NCI-H526 (cell line): ENCODE results near the gene PRUNE2.

Experiments
- DNase-seq, 2 experiments: peaks; one replicate each; lab custom pipeline; 2025; lab: John Stamatoyannopoulos, UW

Gene PRUNE2

DNA sequence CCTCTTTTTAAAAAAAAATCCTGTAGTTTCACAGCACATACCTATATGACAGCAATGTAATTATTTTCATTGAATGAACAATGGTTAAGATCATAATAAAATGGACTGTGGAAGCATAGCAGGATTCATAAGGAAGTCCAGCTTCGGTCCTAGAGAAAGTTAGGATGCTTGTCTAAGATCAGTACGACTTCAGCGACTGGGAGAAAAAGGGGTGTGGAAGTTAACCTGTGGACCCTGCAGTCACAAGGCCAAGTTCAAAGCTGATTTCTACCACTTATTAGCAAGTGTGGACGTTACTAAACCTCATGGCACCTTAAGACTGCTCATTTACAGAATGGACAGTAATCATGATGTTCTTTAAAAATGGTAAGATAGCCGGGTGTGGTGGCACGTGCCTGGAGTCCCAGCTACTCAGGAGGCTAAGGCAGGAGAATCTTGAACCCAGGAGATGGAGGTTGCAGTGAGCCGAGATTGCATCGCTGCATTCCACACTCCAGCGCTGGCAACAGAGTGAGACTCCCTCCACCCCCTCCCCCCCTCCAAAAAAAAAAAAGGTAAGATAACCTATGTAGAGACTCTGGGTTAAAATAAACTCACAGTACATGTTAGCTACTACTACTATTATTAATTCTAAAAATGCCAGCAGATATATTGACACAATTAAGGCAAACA, 213.3 kb downstream of the PRUNE2 start:
- no peak for DNase-seq

DNA sequence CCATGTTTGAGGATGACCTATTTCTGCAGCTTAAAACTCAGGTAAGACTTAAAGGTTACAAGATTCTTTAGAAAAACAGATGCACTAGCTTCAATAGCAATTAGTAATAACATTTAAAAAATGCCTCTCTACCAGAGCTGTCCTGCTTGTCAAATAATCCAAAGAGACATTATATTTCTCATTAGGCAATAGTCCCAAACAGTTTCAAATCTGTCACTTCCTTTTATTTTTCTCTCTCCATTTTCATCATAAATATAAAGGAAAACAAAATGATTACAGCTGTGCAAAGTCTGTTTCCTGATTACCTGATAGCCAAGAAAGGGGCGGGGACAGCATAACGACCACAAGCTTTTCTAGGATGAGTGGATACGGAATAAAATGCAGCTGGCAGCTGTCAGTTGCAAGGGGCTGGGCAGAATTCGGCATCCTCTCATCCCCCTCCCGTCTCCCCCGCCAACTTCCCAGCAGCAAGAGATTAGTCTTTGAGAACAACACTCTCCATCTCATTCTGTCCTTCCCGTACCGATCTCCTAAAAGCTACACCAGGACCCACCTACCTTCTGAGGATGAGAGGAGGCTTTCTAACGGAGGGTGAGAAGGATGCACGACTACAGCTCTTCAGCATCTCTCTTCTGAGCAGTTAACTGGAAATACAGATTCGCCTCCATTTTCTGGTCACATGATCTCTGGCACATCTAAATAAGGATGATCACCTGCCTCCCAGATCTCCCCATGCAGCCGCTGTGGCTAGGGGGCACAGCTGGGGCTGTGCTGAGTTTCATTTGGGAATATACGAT, 214.2 kb downstream of the PRUNE2 start:
- DNase-seq, result peak; percentile 47 to 50

DNA sequence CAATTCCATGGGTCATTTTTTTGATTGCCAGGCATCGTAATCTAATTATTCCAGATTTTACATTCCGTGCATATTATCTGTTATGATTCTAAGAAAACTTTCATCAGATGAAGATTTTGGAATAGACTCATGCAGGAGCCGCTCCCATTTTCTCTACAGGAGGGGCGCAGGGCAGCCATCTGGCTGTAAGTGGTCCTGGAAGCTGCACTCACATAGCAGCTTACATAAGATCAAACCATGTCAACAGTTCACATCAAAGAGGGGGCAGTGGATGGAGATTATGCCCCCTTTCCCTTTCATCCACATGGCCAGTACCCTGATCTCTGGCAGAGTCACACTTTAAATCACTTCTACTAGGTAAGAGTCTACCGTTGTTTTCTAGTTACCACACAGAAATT, 214.9 kb downstream of the PRUNE2 start:
- DNase-seq, result no peak

DNA sequence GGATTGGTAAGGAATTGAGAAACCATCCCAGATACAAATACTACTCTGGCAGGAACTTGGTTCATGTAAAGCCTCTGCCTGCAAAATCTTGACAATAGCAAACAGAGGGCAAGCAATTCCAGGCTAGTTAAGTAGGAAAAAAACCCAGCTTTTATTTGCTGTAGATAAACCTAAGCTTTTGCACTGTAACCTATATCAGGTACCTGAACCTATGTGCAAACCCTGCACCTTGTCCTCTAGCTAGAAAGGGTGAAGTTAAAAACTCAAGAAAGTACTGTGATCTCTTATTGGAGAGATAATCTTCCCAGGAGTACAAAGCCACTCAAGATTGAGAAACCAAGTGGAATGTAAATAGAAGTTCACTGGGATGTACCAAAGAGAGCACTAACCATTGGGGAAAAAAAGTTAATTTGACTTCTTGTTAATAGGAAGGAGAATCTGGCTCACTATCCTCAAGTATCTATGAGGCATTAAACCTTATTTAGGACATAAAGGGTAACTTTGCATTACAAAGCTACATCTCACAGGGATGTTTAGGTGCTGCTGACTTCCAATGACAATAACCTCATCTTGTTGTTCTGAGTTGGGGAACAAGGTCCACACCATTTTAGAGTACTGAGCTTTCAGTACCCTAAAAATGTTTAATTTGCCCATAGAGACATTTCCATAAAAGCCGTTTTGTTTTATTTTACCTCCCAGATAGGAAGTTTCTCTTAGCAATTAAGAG, 215.5 kb downstream of the PRUNE2 start:
- no peak for DNase-seq

DNA sequence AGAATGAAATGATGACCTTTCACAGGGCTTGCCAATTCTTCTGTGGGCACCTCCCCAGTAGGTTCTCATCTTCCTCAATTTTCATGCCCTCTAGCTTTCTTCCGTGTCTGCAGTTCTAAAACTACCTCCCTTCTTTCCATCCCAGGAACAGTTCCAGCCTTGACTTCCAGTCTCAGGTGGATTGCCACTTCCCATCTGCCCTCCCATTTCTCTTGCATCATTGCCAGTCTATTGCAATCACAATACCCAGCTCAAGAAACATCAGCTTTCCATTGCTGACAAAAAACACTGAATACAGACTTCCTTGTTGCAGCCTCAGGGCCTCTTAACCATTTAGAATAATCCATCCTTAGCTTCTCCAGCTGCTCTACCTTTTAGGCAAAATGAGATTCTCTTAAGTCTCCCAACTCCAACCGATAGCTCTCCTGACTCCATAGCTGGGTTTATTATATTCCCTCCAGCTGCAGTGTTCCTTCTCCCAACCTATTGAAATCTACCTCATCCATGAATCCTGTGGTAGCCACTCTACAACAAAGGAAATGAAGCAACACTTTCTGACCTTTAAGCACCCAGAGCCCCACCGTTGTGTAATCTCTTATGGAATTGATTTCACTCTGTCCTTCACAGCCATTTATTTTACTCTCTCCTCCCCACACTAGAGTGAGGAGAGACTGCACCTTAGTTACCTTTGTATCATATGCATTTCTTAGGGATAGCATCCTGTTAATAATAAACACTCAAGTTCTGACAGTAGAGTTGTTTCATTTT, 217.3 kb downstream of the PRUNE2 start:
- no peak for DNase-seq

DNA sequence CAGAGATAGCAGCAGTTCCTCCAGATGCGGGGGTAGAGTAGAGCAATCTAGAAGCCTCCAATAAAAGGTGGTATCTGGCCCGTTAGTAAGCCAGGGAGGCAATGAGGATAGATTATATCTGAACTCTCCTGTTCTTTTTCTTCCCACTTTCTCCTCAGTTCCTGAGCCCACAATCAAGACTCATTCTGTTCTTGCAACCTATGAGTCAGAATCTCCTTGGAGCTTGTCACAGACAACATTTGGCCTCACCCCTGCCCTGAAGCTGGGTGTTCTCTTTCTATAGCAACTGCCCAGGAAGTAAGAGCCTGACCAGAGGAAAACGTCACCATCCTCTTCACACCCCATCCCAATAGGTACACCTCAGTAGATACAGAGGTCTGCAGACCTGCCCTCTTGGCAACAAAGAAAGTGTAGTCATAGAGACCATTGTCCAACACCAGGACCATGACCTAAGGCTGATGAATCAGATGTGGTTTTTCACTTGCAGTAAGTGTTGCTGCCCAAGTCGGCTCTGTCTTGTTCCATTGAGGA, 218.0 kb downstream of the PRUNE2 start:
- no peak for DNase-seq

DNA sequence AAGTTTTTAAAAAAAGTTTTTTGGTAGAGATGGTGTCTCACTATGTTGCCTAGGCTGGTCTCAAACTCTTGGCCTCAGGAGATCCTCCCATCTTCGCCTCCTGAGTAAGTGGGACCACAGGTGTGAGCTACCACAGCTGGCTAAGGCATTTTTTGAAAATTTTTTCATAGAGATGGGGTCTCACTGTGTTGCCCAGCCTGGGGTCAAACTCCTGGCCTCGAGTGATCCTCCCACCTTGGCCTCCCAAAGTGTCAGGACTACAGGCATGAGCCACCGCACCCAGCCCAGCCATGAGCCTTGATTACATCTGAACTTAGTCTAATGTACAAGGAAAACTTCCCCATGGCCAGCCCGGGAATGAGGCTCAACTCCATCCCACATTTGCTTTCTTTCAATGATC, 219.2 kb downstream of the PRUNE2 start:
- no peak for DNase-seq

DNA sequence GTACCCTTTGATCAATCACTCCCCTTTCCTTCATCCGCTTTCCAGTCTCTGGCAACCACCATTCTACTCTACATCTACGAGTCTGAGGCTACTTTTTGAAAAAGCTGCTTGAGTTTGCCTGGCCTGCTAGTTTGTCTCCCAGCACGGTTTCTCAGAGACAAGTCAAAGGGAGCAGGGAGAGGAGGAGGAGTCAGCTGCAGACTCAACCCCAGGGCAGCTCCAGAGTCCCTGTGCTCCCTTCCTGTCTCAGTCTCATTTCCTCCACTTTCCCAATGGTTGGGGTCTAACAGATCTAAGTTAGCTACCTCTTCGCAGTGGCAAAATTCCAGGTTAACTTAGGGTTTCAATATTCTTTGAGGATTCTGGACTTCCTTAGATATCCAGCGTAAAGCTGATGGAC, 221.7 kb downstream of the PRUNE2 start:
- no peak for DNase-seq

DNA sequence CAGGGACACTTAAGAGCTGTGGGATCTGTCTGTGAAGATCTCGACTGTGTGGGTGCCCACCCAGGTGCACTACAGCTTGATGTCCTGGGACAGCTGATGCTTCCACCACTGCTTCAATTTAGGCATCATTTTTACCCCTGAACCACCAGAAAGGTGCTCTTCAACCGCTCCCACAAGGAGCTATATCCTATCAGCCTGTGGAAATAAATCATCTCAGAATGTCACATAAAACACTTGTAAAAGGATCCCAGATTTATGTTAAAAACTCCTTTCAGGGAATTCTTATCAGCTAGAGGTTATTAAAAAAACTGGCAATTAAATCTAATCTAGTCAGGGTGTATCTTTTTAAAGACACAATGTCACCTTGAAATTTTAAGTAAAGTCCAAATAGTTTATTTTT, 224.4 kb downstream of the PRUNE2 start:
- DNase-seq, result no peak

DNA sequence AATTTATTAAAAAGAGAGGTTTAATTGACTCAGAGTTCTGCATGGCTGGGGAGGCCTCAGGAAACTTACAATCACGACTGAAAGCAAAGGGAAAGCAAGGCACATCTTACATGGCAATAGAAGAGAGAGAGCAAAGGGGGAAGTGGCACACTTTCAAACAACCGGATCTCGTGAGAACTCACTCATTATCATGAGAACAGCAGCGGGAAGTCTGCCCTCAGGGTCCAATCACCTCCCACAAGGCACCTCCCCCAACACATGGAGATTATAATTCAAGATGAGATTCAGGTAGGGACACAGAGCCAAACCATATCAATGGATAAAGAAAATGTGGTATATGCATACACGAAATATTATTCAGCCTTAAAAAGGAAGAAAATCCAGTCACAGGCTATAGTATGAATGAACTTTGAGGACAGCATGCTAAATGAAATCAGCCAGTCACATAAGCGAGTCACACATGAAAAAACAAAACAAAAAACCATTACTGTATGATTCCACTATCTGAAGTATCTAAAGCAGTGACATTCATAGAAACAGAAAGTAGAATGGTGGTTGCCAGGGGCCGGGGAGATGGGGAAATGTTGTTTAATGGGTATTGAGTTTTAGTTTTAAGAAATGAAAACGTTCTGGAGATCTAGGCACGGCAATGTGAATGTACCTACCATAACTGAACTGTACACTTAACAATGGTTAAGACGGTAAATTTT, 225.0 kb downstream of the PRUNE2 start:
- no peak for DNase-seq

DNA sequence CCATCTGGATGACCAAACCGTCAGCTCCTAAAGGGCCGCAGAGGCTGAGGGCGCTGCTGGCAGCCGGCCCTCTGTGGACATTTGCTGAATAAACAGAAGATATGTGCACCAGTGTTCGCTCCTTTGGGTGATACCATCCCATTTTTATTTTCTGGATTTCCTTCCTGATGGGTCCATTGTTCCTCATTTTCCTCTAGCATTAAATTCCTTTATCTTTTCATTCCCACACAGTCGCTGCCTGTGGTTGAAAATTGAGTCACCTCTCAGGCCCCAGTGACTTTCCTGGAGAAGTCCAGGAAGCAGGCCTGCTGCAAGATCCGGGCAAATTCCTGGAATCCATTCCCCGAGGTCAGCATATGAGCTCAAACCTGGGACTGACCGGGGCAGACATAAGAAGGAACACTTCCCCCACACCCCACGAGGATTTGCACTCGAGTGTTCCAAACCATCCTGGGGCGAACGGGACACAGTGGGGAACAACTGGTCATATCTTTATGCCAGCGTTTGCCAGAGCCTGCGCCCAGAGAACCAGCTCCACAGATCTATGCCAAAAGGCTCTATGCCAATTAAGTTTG, 228.3 kb downstream of the PRUNE2 start:
- DNase-seq, result peak in 1 of 2 experiments; percentile 19

DNA sequence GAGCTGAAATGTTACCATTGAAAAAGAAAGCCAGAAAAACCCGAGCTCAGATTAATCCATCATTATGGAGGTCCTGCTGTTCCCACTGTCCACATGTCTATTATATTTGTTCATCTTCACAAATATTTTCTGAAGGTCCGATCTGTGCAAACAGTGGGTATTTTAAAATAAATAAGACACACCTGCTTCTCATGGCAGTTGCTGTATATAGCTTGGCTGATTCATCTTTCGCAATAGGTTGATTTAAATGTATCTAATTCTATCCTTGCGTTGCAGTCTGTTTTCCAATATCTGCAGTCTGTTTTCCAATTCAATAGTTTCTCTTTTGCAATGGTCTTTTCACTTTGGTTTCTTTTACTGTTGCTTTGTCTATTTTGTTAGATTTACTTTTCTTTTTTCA, 229.1 kb downstream of the PRUNE2 start:
- peak in 1 of 2 experiments; percentile 25 for DNase-seq

DNA sequence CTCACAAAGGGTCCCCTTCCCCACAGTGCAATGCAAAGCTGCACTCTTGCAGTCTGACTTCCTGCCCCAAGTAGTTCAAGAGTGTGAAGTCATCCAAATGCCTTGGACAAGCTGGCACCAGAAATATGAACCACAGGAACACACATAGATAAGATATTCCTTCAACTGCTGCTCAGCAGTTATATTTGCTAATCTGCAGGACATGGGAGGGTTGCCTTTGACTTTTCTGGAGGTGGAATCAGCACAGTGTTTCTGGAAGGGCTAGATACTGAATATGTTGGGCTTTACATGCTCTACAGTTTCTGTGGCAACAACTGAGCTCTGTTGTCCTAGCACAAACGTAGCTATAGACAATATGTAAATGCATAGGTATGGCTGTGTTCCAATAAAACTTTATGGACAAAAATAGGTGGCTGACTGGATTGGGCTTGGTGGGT, 238.4 kb downstream of the PRUNE2 start:
- no peak for DNase-seq

DNA sequence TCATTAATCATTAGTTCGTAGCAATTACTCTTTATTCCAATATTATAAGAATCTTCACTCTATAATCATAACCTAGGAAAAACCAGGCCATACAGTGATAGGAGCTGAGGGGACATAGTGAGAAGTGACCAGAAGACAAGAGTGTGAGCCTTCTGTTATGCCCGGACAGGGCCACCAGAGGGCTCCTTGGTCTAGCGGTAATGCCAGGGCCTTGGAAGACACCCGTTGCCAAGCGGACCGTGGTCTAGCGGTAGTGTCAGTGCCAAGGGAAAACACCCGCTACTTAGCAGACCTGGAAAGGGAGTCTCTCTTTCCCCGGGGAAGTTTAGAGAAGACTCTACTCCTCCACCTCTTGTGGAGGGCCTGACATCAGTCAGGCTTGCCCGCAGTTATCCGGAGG, 239.9 kb downstream of the PRUNE2 start:
- DNase-seq, result peak in 1 of 2 experiments; percentile 38

DNA sequence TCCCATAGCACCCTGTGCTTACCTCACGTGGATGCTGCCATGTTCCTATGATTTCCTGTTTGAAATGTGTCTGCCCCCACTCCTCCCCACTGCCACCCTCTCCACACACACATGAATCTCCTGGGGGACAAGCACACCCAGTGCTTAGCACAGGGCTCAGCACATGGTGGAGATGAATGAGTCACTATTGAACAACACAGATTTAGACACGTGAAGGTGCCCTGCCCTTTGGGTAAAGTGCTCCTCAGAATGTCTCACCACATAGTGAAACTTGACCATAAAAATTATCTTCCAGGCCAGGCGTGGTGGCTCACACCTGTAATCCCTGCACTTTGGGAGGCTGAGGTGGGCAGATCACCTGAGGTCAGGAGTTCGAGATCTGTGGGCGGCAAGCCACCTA, 240.5 kb downstream of the PRUNE2 start:
- no peak for DNase-seq

DNA sequence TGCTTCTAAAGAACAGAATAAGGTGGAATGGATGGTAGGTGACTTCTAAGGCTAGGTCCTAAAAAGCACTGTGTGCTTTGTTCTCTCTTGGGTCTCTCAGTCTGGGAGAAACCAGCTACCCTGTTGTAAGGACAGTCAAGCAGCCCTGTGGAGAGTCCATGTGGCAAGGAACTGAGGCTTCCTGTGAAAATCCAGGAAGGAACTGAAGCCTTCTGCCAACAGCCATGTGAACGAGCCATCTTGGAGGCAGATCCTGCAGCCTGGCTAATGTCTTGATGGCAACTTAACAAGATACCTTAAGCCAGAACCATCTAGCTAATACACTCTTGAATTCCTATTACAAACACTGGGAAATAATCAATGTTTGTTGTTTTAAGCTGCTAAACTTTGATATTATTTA, 241.8 kb downstream of the PRUNE2 start:
- no peak for DNase-seq

DNA sequence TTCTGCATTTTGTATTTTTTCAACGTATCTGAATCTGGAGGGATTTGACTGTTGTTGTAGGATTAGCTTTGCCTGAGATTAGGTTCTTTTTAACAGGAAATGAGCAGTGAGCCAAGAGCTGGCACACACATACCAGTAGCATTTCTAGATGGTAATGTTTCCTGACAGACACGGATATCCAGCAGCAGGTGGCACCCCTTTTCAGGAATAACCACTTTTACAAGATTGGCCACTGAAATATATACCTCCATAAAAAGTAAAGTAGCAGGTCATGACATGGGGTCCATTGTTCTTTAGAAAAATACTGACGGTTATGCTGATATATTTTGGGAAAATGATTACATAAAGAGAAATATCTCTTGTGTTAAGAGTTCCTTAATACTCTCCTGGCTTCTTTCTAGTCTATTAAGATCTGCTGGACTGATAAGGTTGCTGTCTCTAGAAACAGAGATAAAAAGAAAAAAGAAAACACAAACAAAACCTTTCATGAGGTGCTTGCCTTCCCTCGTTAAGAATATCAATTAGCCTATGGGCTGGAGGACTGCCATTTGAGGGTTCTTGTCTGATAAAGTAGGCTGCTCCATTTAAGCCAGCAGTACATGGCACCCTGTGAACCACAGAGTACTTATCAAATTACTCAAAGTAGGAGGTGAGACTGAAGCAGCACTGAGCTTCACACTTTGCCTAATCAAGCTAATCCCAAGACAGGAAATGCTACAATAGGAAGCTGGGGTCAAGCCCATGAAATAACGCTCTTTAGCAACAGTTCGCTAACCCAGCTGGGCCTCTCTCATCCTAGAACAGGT, 243.2 kb downstream of the PRUNE2 start:
- DNase-seq, result no peak

DNA sequence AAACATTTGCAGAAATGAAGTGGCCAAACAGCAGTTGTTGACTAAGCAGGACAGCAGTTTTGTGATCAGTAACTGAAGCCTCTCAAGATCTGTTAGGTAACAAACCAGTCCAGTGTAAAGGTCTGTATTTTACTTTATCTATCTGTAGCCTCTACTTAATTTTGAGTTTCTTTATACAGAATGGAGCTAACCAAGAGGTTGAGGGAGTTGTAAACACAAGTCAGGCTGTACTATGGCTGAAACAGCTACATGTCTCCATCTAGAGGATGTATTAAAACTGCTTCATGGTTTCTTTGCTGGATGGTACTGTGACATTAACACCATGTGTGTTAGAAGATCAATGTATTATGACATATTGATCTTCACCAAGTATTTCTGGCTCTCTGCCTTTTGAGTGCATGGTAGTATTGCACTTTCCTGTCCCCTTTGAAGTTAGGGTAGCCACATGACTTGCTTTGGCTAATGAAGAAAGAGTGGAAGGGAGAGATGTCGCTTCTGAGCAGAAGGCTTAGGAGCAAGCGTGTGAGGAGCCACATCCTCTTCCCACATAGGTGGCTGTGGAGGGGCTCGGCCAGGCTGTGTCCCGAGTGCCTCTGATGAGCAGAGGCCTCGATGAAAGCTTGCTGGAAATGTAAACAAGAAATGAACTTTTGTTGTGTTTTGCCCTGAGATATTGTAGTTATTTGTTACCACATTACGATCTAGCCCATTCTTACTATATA, 247.2 kb downstream of the PRUNE2 start:
- DNase-seq, result peak; percentile 19 to 48

DNA sequence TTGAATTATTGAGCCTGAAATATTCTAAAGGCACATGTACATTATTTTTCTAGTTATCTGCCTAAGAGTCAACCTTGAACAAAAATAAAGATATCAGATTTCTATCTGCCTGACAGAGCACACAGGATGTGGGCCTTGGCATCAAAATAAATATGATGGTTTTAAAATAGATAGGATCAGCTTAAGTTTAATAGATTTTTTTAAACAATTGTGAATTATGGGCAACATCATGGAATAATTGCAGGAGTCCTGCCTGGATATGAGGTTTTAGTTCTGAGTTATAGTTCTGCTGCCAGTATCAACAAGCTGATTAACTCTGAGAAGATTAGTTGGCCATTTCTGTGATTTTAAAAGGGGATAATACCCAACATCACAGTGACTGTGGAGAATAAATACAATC, 248.6 kb downstream of the PRUNE2 start:
- no peak for DNase-seq
